Fibroblast of skin of right quadriceps (primary cell): Measurements from ENCODE around the gene CNOT6.
"Not testable (repeated sequence)": the region's sequence is repeated elsewhere in the genome, so short reads cannot be mapped to it uniquely, and the experiment has no call there.

ENCODE experiments used
- DNase-seq: peaks from one replicate; pipeline ENCODE4 v3.0.0-alpha.2; 2013

CNOT6 gene

GRCh38 chr5:180472269-180472668 lies 21.9 kb upstream of the CNOT6 start:
- no peak for DNase-seq

- not testable (repeated sequence) for DNase-seq
These were observed 20.8 kb upstream of the CNOT6 start for GRCh38 chr5:180473386-180473785.

- no peak for DNase-seq
These were observed 19.6 kb upstream of the CNOT6 start for GRCh38 chr5:180474569-180474968.

GRCh38 chr5:180475969-180476524 lies 18.1 kb upstream of the CNOT6 start:
- DNase-seq, result not testable (repeated sequence)

GRCh38 chr5:180484813-180485212 lies 9.4 kb upstream of the CNOT6 start:
- no peak for DNase-seq

- DNase-seq, result no peak
These were observed 7.5 kb upstream of the CNOT6 start for GRCh38 chr5:180486636-180487149.

- no peak for DNase-seq
These were observed 6.6 kb upstream of the CNOT6 start for GRCh38 chr5:180487556-180487955.

- no peak for DNase-seq
These were observed 2.7 kb upstream of the CNOT6 start for GRCh38 chr5:180491496-180491895.

- no peak for DNase-seq
These were observed 1.8 kb upstream of the CNOT6 start for GRCh38 chr5:180492226-180492903.

GRCh38 chr5:180494510-180495181 lies 467 bp downstream of the CNOT6 start:
- peak; percentile 22 for DNase-seq

GRCh38 chr5:180495292-180495691 lies 1.1 kb downstream of the CNOT6 start:
- no peak for DNase-seq

GRCh38 chr5:180495991-180496741 lies 2.0 kb downstream of the CNOT6 start:
- DNase-seq, result no peak

- not testable (repeated sequence) for DNase-seq
These were observed 2.6 kb downstream of the CNOT6 start for GRCh38 chr5:180496806-180497205.

GRCh38 chr5:180497865-180498264 lies 3.7 kb downstream of the CNOT6 start:
- not testable (repeated sequence) for DNase-seq

- no peak for DNase-seq
These were observed 4.2 kb downstream of the CNOT6 start for GRCh38 chr5:180498378-180498777.

- DNase-seq, result no peak
These were observed 5.5 kb downstream of the CNOT6 start for GRCh38 chr5:180499684-180500083.

- not testable (repeated sequence) for DNase-seq
These were observed 6.1 kb downstream of the CNOT6 start for GRCh38 chr5:180500300-180500699.

GRCh38 chr5:180507661-180508060 lies 13.5 kb downstream of the CNOT6 start:
- no peak for DNase-seq

GRCh38 chr5:180515294-180515693 lies 21.1 kb downstream of the CNOT6 start:
- DNase-seq, result no peak

- not testable (repeated sequence) for DNase-seq
These were observed 21.8 kb downstream of the CNOT6 start for GRCh38 chr5:180515974-180516373.

GRCh38 chr5:180516440-180516839 lies 22.3 kb downstream of the CNOT6 start:
- no peak for DNase-seq

- DNase-seq, result peak; percentile 54
These were observed 24.9 kb downstream of the CNOT6 start for GRCh38 chr5:180519098-180519497.

GRCh38 chr5:180521101-180521500 lies 26.9 kb downstream of the CNOT6 start:
- peak; percentile 2 for DNase-seq
